H9 (cell line): ENCODE data around the gene GPR180. TPM values are rescaled to one million over a fixed set of nuclear protein-coding genes. Genes with fewer than 3 reads are reported as not detected.

Experiments
- DNase-seq: peaks from one replicate; pipeline ENCODE4 v3.0.0-alpha.2; 2017
- H2AFZ ChIP-seq: one replicate; pipeline ENCODE4 v1.6.1; 2013; ENCODE audit warnings: mild to moderate bottlenecking, low read length, control low read depth, moderate library complexity
- H2AK5ac ChIP-seq: 2 replicates; pipeline ENCODE4 v1.6.1; 2013; ENCODE audit warnings: low read length, control low read depth, mixed read lengths; ENCODE audit not compliant: insufficient read length
- H2BK120ac ChIP-seq: one replicate; pipeline ENCODE4 v1.6.1; 2013; ENCODE audit warnings: low read depth, mild to moderate bottlenecking, low read length, control low read depth, inconsistent platforms; ENCODE audit not compliant: poor library complexity, severe bottlenecking
- H2BK12ac ChIP-seq: 2 replicates; pipeline ENCODE4 v1.6.1; 2013; ENCODE audit warnings: low read length, control low read depth, mixed read lengths, low read depth; ENCODE audit not compliant: insufficient read length
- H2BK15ac ChIP-seq: 2 replicates; pipeline ENCODE4 v1.6.1; 2013; ENCODE audit warnings: low read depth, low read length, control low read depth
- H2BK20ac ChIP-seq: one replicate; pipeline ENCODE4 v1.6.1; 2013; ENCODE audit warnings: low read depth, mild to moderate bottlenecking, low read length, control low read depth, inconsistent platforms; ENCODE audit not compliant: poor library complexity, severe bottlenecking
- H2BK5ac ChIP-seq: 2 replicates; pipeline ENCODE4 v1.6.1; 2013; ENCODE audit warnings: low read length, control low read depth, mixed read lengths; ENCODE audit not compliant: insufficient read length
- H3K14ac ChIP-seq: 2 replicates; pipeline ENCODE4 v1.6.1; 2013; ENCODE audit warnings: low read length, control low read depth; ENCODE audit not compliant: insufficient read depth
- H3K18ac ChIP-seq: 2 replicates; pipeline ENCODE4 v1.6.1; 2013; ENCODE audit warnings: low read depth, mild to moderate bottlenecking, mixed read lengths, low read length, control low read depth; ENCODE audit not compliant: insufficient read length
- H3K23ac ChIP-seq: 2 replicates; pipeline ENCODE4 v1.6.1; 2013; ENCODE audit warnings: low read length, control low read depth, mixed read lengths, low read depth; ENCODE audit not compliant: insufficient read length
- H3K23me2 ChIP-seq: 2 replicates; pipeline ENCODE4 v1.6.1; 2013; ENCODE audit warnings: low read depth, mild to moderate bottlenecking, mixed read lengths, low read length, control low read depth; ENCODE audit not compliant: insufficient read length, poor library complexity, severe bottlenecking
- H3K27ac ChIP-seq: 2 replicates; pipeline ENCODE4 v1.5.1; 2013; ENCODE audit warnings: low read length, control low read depth, mixed read lengths, low read depth; ENCODE audit not compliant: insufficient read length
- H3K27me3 ChIP-seq: 2 replicates; pipeline ENCODE4 v1.6.1; 2013; ENCODE audit warnings: low read length, control low read depth, inconsistent platforms; ENCODE audit not compliant: insufficient read depth
- H3K4ac ChIP-seq: 2 replicates; pipeline ENCODE4 v1.6.1; 2013; ENCODE audit warnings: low read depth, mild to moderate bottlenecking, control low read depth, inconsistent platforms, low read length, moderate library complexity
- H3K4me1 ChIP-seq: 2 replicates; pipeline ENCODE4 v1.6.1; 2013; ENCODE audit warnings: low read length, control low read depth, inconsistent platforms; ENCODE audit not compliant: insufficient read depth
- H3K4me2 ChIP-seq: 2 replicates; pipeline ENCODE4 v1.6.1; 2013; ENCODE audit warnings: low read length, control low read depth, mixed read lengths; ENCODE audit not compliant: insufficient read length, insufficient read depth
- H3K56ac ChIP-seq: 2 replicates; pipeline ENCODE4 v1.6.1; 2013; ENCODE audit warnings: low read depth, mild to moderate bottlenecking, mixed read lengths, low read length, control low read depth; ENCODE audit not compliant: insufficient read length
- H3K79me1 ChIP-seq: 2 replicates; pipeline ENCODE4 v1.6.1; 2013; ENCODE audit warnings: low read depth, mild to moderate bottlenecking, moderate library complexity, low read length, control low read depth, inconsistent platforms; ENCODE audit not compliant: insufficient read depth, poor library complexity, severe bottlenecking
- H3K79me2 ChIP-seq: 2 replicates; pipeline ENCODE4 v1.6.1; 2013; ENCODE audit warnings: low read length, control low read depth, inconsistent platforms; ENCODE audit not compliant: insufficient read depth
- H3K9ac ChIP-seq: 2 replicates; pipeline ENCODE4 v1.6.1; 2013; ENCODE audit warnings: low read length, control low read depth, mixed read lengths; ENCODE audit not compliant: insufficient read length; ENCODE audit errors: extremely low read depth
- H3K9me3 ChIP-seq: one replicate; pipeline ENCODE4 v1.6.1; 2013; ENCODE audit warnings: low read depth, low read length, inconsistent platforms; ENCODE audit not compliant: control insufficient read depth
- H3T11ph ChIP-seq: one replicate; pipeline ENCODE4 v1.6.1; 2013; ENCODE audit warnings: mild to moderate bottlenecking, low read length, control low read depth, inconsistent platforms
- H4K20me1 ChIP-seq: one replicate; pipeline ENCODE4 v1.6.1; 2013; ENCODE audit not compliant: control insufficient read depth, insufficient read length, insufficient read depth
- H4K5ac ChIP-seq: 2 replicates; pipeline ENCODE4 v1.6.1; 2013; ENCODE audit warnings: low read depth, mild to moderate bottlenecking, mixed read lengths, low read length, control low read depth; ENCODE audit not compliant: insufficient read length
- H4K8ac ChIP-seq: replicated peaks from 2 replicates; pipeline ENCODE4 v1.6.1; 2013; ENCODE audit warnings: low read length, control low read depth, mixed read lengths, low read depth; ENCODE audit not compliant: insufficient read length
- H4K91ac ChIP-seq: 2 replicates; pipeline ENCODE4 v1.6.1; 2013; ENCODE audit warnings: low read depth, mild to moderate bottlenecking, moderate library complexity, mixed read lengths, low read length, control low read depth; ENCODE audit not compliant: insufficient read length
- H3K27ac Mint-ChIP-seq, 3 experiments: 2 replicates in 2 of 3; 3 replicates in 1 of 3; pipeline ENCODE4 v1.8.0; 2020 to 2021; ENCODE audit warnings: mixed read lengths in 3 of 3, mild to moderate bottlenecking in 1 of 3, moderate library complexity in 1 of 3
- H3K27me3 Mint-ChIP-seq: 2 replicates; pipeline ENCODE4 v1.8.0; 2021; ENCODE audit warnings: low read depth, mild to moderate bottlenecking, moderate library complexity, mixed read lengths
- H3K36me3 Mint-ChIP-seq, 3 experiments: 2 replicates in 2 of 3; 3 replicates in 1 of 3; pipeline ENCODE4 v1.8.0; 2020 to 2021; ENCODE audit warnings: low read depth in 3 of 3, mixed read lengths in 3 of 3; ENCODE audit not compliant: insufficient read depth in 1 of 3
- H3K4me1 Mint-ChIP-seq, 2 experiments: 2 replicates each; pipeline ENCODE4 v1.8.0; 2020; ENCODE audit warnings: mixed read lengths in 2 of 2
- H3K4me3 Mint-ChIP-seq, 2 experiments: 2 replicates in 1 of 2; 3 replicates in 1 of 2; pipeline ENCODE4 v1.8.0; 2020 to 2021; ENCODE audit warnings: mild to moderate bottlenecking in 2 of 2, mixed read lengths in 2 of 2, moderate library complexity in 1 of 2
- H3K9me3 Mint-ChIP-seq, 2 experiments: 2 replicates in 1 of 2; 3 replicates in 1 of 2; pipeline ENCODE4 v1.8.0; 2020; ENCODE audit warnings: mild to moderate bottlenecking in 2 of 2, mixed read lengths in 2 of 2, moderate library complexity in 1 of 2
- WGBS: extraction: QIAGEN DNeasy Blood & Tissue Kit; methylation state at CpG from one replicate; pipeline ENCODE4 v1.1.7; 2013; ENCODE audit warnings: missing lambda C conversion rate, low lambda C conversion rate, mixed read lengths; ENCODE audit not compliant: insufficient read length; ENCODE audit errors: extremely low coverage; 5-methylcytosine and 5-hydroxymethylcytosine counted together
- total RNA-seq: library from RNA; stranded (reverse); gene quantifications from 2 replicates; pipeline ENCODE4 v1.2.1, GENCODE V29; 2021
- TF ChIP-seq, protein P1 (sequence below): fragments of 200-600 bp; sonication (generic); conservative IDR thresholded peaks from 3 replicates; pipeline ENCODE4 v1.8.0; 2021; ENCODE audit warnings: antibody characterized with exemption, mild to moderate bottlenecking

GPR180 gene
- total RNA-seq, 1 experiment from 2014 or later, result 5.1 TPM

DNA sequence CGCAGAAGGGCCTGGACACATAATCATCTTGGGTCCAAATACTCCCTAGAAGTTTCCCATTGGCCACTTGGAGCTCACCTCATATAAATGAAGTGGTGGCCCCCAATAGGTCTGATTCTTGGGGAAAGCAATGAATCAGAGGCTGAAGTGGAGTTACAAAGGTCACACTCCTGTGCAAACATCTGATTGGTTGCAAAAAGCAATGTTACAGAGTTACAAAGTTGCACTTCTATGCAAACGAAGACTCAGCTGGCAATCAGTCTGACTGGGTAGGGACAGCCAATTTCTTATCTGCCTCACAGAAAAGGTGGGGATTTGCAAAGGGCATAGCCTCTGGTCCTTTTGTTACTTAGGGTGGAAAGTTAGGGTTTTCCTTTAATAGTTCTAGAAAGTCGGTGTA lies 1.8 kb upstream of the GPR180 start:
- Histone ChIP-seq H3K18ac (no peak overlapping the region), H3K23ac (no peak overlapping the region), H2AFZ (no peak overlapping the region), H3K9me3 (peaks cover 7% of the 10 kb centered on the region), H2BK15ac (no peak overlapping the region), H3K79me1 (no peaks in the 10 kb centered on the region), H2BK120ac (no peak overlapping the region), H4K91ac (no peak overlapping the region), H3K27ac (no peak overlapping the region), H3K9ac (no peak overlapping the region), H3T11ph (no peak overlapping the region), H4K20me1 (no peaks in the 10 kb centered on the region), H3K14ac (no peak overlapping the region), H3K27me3 (no peaks in the 10 kb centered on the region; the same call in 1 of the 2 replicates), H2AK5ac (no peak overlapping the region), H4K5ac (no peak overlapping the region), H3K4me1 (no peaks in the 10 kb centered on the region), H3K79me2 (peaks cover 7% of the 10 kb centered on the region; the same call in 1 of the 2 replicates), H3K4ac (no peak overlapping the region), H3K4me2 (no peak overlapping the region), H3K56ac (no peak overlapping the region), H3K23me2 (peaks cover 9% of the 10 kb centered on the region), H4K8ac (no peak overlapping the region), H2BK12ac (no peak overlapping the region), H2BK20ac (no peak overlapping the region), H2BK5ac (no peak overlapping the region)
- no peak for DNase-seq
- Mint-ChIP-seq H3K4me3 (no peak overlapping the region), H3K27me3 (peaks cover 17% of the 10 kb centered on the region), H3K9me3 (peaks cover 11 to 16% of the 10 kb centered on the region in 2 experiments), H3K36me3 (peaks cover 5 to 14% (median 7%) of the 10 kb centered on the region in 3 experiments), H3K4me1 (peaks cover 13 to 21% of the 10 kb centered on the region in 2 experiments), H3K27ac (no peak overlapping the region)
- TF ChIP-seq, protein P1, sequence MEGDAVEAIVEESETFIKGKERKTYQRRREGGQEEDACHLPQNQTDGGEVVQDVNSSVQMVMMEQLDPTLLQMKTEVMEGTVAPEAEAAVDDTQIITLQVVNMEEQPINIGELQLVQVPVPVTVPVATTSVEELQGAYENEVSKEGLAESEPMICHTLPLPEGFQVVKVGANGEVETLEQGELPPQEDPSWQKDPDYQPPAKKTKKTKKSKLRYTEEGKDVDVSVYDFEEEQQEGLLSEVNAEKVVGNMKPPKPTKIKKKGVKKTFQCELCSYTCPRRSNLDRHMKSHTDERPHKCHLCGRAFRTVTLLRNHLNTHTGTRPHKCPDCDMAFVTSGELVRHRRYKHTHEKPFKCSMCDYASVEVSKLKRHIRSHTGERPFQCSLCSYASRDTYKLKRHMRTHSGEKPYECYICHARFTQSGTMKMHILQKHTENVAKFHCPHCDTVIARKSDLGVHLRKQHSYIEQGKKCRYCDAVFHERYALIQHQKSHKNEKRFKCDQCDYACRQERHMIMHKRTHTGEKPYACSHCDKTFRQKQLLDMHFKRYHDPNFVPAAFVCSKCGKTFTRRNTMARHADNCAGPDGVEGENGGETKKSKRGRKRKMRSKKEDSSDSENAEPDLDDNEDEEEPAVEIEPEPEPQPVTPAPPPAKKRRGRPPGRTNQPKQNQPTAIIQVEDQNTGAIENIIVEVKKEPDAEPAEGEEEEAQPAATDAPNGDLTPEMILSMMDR, result no peak
- no CpG with 5 or more reads among the region's 3 CpGs for WGBS
